Kidney epithelial cell (primary cell): ENCODE measurements around the gene DIP2A. TPM values are rescaled to one million over a fixed set of nuclear protein-coding genes. Genes with fewer than 3 reads are reported as not detected.
"Not testable (repeated sequence)": the region's sequence is repeated elsewhere in the genome, so short reads cannot be mapped to it uniquely, and the experiment has no call there.

ENCODE experiments used
- DNase-seq: peaks from one replicate; pipeline ENCODE4 v3.0.0-alpha.2; 2010; ENCODE audit warnings: low read depth
- H3K27me3 ChIP-seq: 2 replicates; pipeline ENCODE4 v1.6.0; 2011; ENCODE audit warnings: low read length; ENCODE audit not compliant: control insufficient read depth, insufficient read depth
- H3K36me3 ChIP-seq: 2 replicates; pipeline ENCODE4 v1.5.1; 2011; ENCODE audit warnings: low read length; ENCODE audit not compliant: control insufficient read depth, insufficient read depth
- H3K4me3 ChIP-seq: 2 replicates; pipeline ENCODE4 v1.5.1; 2011; ENCODE audit warnings: low read depth, mild to moderate bottlenecking, control low read depth, low read length
- total RNA-seq: library from RNA; depleted of rRNA; stranded (reverse); fragments of >200 nt; gene quantifications from 2 replicates; pipeline ENCODE4 v1.2.3, GENCODE V29; 2015
- TF ChIP-seq, protein P1 (sequence below): IDR thresholded peaks from 2 replicates; pipeline ENCODE4 v1.5.1; 2011; ENCODE audit warnings: mild to moderate bottlenecking, moderate library complexity, low read length, control low read depth, inconsistent platforms; ENCODE audit not compliant: insufficient read depth, poor library complexity, severe bottlenecking

DIP2A gene
- total RNA-seq, 1 donor from 2014 or later: 16.0 TPM

- no peak for DNase-seq
- TF ChIP-seq, protein P1, sequence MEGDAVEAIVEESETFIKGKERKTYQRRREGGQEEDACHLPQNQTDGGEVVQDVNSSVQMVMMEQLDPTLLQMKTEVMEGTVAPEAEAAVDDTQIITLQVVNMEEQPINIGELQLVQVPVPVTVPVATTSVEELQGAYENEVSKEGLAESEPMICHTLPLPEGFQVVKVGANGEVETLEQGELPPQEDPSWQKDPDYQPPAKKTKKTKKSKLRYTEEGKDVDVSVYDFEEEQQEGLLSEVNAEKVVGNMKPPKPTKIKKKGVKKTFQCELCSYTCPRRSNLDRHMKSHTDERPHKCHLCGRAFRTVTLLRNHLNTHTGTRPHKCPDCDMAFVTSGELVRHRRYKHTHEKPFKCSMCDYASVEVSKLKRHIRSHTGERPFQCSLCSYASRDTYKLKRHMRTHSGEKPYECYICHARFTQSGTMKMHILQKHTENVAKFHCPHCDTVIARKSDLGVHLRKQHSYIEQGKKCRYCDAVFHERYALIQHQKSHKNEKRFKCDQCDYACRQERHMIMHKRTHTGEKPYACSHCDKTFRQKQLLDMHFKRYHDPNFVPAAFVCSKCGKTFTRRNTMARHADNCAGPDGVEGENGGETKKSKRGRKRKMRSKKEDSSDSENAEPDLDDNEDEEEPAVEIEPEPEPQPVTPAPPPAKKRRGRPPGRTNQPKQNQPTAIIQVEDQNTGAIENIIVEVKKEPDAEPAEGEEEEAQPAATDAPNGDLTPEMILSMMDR: no peak
- peaks cover 1% of the 10 kb centered on the region for H3K36me3 ChIP-seq
- H3K27me3 ChIP-seq: no peaks in the 10 kb centered on the region
- no peak overlapping the region for H3K4me3 ChIP-seq
Observed at GRCh38 chr21:46428286-46428685, 30.4 kb upstream of the DIP2A start.

DNA sequence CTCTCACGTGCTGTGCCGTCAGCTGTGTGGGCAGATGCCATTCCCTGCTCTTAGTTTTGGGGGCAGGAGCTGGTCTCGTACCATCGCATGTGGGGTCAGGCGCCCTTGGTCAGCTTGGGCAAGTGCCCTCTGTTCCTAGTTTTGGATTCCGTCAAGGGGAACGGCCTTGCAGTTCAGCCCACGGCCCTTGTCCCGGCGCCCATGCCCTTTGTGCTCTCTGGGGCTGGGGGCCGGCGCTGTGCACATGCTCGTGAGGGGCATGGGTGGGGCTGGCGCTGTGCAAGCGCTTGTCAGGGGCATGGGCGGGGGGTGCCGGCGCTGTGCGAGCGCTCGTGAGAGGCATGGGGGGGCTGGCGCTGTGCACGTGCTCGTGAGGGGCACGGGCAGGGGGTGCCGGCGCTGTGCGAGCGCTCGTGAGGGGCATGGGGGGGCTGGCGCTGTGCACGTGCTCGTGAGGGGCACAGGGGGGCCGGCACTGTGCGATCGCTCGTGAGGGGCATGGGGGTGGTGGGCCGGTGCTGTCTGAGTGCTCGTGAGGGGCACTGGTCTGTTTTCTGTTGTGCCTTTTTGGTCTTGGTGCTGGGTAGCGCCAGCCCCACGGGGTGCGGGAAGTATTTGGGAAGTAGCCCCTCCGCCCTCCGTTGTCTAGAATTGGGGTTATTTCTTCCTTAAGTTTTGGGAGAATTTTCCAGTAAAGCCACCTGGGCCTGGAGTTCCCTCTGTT, 29.5 kb upstream of the DIP2A start:
- DNase-seq: no peak
- Histone ChIP-seq H3K36me3 (peaks cover 1% of the 10 kb centered on the region), H3K4me3 (no peak overlapping the region), H3K27me3 (no peaks in the 10 kb centered on the region)
- TF ChIP-seq, protein P1: no peak

DNA sequence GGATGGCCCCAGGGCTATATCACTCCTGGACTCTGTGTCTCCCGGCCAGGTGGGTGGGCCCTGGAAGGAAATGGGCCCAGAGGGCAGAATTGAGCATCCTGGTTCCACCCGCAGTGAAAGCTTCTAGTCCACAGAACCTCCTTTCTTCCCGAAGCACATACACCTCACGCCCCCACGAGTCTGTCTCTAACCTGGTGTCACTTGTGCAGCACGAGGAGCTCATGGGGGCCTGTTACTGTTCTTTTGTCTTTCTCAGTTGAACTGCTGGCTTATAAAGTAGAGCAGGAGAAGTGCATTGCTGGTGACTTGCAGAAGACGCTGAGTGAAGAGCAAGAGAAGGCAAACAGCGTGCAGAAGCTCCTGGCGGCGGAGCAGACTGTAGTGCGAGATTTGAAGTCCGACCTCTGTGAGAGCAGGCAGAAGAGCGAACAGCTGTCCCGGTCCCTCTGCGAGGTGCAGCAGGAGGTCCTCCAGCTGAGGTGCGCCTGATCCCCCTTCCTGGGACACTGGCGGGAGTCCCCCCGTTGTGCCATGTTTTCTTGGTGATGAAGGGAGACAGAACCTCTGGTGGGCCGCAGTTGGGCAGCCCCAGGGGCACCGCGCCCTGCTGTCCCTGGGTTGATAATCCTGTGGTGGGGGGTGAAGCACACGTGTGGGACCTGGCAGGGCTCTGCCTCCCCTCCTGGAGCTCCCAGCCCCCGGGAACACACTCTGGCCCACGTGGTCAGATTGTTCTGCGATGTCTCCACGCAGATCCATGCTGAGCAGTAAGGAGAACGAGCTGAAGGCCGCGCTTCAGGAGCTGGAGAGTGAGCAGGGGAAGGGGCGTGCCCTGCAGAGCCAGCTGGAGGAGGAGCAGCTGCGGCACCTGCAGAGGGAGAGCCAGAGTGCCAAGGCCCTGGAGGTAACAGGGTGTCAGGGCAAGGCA, 28.7 kb upstream of the DIP2A start:
- DNase-seq: no peak
- TF ChIP-seq, protein P1: no peak
- Histone ChIP-seq H3K27me3 (no peaks in the 10 kb centered on the region), H3K4me3 (no peak overlapping the region), H3K36me3 (peaks cover 1% of the 10 kb centered on the region)

DNA sequence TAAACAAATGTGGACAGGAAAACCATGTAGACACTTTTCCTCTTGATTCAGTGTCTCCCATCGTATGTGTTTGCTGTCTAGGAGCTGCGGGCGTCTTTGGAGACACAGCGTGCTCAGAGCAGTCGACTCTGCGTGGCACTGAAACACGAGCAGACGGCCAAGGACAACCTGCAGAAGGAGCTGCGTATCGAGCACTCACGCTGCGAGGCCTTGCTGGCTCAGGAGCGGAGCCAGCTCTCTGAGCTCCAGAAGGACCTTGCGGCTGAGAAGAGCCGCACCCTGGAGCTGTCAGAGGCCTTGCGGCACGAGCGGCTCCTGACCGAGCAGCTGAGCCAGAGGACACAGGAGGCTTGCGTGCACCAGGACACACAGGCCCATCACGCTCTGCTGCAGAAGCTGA, 27.2 kb upstream of the DIP2A start:
- TF ChIP-seq, protein P1: no peak

DNA sequence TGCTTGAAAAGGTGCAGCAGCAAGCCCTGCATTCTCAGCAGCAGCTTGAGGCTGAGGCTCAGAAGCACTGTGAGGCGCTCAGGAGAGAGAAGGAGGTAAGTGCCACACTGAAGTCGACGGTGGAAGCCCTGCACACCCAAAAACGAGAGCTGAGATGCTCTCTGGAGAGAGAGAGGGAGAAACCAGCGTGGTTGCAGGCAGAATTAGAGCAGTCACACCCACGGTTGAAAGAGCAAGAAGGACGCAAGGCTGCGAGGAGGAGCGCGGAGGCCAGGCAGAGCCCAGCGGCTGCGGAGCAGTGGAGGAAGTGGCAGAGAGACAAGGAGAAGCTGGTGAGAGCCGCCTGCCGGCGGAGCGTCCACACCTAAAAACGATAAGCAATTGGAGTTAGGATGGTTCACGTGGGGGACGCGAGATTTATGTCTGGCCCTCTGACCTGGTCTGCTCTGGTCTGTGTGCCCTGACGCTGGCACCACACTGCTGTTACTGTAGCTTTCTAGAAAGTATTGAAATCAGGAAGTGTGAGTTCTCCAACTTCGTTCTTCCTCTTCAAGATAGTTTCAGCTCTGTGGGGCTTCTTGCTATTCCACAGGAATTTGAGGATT, 26.7 kb upstream of the DIP2A start:
- TF ChIP-seq, protein P1: no peak
- Histone ChIP-seq H3K36me3 (no peaks in the 10 kb centered on the region), H3K27me3 (no peaks in the 10 kb centered on the region), H3K4me3 (no peak overlapping the region)
- no peak for DNase-seq

More for the DNA sequence above, 27.2 kb upstream of the DIP2A start:
- H3K4me3 ChIP-seq: no peak overlapping the region
- H3K27me3 ChIP-seq: no peaks in the 10 kb centered on the region
- H3K36me3 ChIP-seq: no peaks in the 10 kb centered on the region
- DNase-seq: no peak

DNA sequence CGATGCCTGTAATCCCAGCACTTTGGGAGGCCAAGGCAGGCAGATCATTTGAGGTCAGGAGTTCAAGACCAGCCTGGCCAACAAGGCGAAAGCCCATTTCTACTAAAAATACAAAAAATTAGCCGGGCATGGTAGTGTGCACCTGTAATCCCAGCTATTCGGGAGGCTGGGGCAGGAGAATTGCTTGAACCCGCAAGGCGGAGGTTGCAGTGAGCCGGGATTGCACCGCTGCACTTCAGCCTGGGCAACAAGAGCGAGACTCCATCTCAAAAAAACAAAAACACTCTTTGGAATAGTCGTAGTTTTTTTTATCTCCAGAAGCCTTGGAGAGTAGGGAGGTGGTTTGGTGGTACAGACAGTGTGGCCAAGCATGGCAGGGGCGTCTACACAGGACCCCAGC, 25.6 kb upstream of the DIP2A start:
- H3K36me3 ChIP-seq, H3K4me3 ChIP-seq, DNase-seq, H3K27me3 ChIP-seq: not testable (repeated sequence)
